ES-I3 (cell line): ENCODE data around the gene BACH2.
"Not testable (repeated sequence)": the region's sequence is repeated elsewhere in the genome, so short reads cannot be mapped to it uniquely, and the experiment has no call there.

Source experiments
- H3K36me3 ChIP-seq: 2 replicates; pipeline ENCODE4 v1.6.1; 2013; ENCODE audit warnings: mild to moderate bottlenecking, low read length, control low read depth, moderate library complexity; ENCODE audit not compliant: insufficient read depth
- H3K4me1 ChIP-seq: 2 replicates; pipeline ENCODE4 v1.6.1; 2013; ENCODE audit warnings: mild to moderate bottlenecking, control low read depth, low read length; ENCODE audit not compliant: insufficient read depth
- H3K9ac ChIP-seq: 2 replicates; pipeline ENCODE4 v1.6.1; 2013; ENCODE audit warnings: low read depth, mild to moderate bottlenecking, low read length, moderate library complexity
- H3K9me3 ChIP-seq: 2 replicates; pipeline ENCODE4 v1.6.1; 2013; ENCODE audit warnings: mild to moderate bottlenecking, low read length, moderate library complexity; ENCODE audit not compliant: control insufficient read depth, insufficient read depth

The BACH2 gene

GRCh38 chr6:90294614-90294988 is 2.0 kb downstream of the BACH2 start:
- no peaks in the 10 kb centered on the region for H3K36me3 ChIP-seq
- peak overlapping the region; percentile 76; the same call in 1 of the 2 replicates for H3K9ac ChIP-seq
- H3K9me3 ChIP-seq = no peaks in the 10 kb centered on the region
- peaks cover 12% of the 10 kb centered on the region; the same call in 1 of the 2 replicates for H3K4me1 ChIP-seq

DNA sequence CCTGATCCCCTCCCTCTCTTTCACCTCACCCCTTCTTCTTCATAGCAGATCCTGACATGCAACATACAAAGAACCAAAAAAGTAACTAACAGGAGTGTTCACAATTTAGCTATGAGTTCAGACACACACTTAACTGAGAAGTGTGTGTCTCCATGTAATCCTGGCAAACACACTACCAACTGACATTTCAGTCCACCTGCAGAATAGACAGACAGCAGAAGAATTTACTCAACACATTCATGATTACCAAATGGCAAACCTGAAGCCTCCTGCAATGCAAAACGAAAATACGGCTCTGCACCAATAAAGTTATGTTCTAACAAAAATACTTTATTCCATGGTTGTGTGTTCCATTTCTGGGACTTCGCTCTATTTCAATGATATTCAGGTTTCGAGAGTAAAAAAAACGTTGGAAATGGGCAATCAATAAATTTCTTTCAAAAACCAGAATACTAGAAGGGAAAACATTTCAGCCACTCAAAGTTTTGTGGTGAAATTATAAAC is 2.6 kb downstream of the BACH2 start:
- H3K9ac ChIP-seq = no peak overlapping the region; the same call in 1 of the 2 replicates
- no peaks in the 10 kb centered on the region for H3K9me3 ChIP-seq
- peaks cover 12% of the 10 kb centered on the region; the same call in 1 of the 2 replicates for H3K4me1 ChIP-seq
- no peaks in the 10 kb centered on the region for H3K36me3 ChIP-seq

DNA sequence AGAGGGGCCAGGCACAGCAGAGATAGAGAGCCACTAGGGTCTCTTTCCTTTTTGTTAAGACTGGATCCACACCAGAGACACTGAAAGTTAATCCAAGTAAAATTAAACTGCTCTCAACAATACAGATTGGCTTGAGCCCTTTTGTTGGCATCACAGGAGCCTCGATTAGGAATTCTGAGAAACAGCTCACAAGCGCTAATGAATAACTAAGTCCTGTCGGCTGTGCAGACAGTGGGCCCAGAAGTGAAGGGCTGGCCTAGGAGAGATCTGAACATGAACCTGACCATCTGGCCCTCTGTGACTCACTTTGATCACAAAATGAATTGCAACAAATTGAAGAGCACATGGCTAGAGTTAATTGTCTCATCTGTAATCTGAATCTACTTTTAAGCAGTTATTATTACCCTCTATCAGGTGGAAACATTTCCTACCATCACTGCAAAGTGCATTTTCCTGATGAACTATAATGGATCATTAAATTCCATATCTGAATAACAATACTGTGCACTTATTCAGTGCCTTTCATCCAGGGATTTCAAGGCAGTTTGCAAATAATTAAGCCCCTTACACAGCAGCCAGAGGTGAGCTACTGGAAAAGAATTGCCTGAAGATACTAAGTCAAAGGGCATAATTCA is 3.2 kb downstream of the BACH2 start:
- no peaks in the 10 kb centered on the region for H3K36me3 ChIP-seq
- no peak overlapping the region for H3K9ac ChIP-seq
- H3K9me3 ChIP-seq = no peaks in the 10 kb centered on the region
- peaks cover 12% of the 10 kb centered on the region; the same call in 1 of the 2 replicates for H3K4me1 ChIP-seq

GRCh38 chr6:90291565-90291964 is 5.1 kb downstream of the BACH2 start:
- H3K36me3 ChIP-seq = no peaks in the 10 kb centered on the region
- no peak overlapping the region for H3K9ac ChIP-seq

DNA sequence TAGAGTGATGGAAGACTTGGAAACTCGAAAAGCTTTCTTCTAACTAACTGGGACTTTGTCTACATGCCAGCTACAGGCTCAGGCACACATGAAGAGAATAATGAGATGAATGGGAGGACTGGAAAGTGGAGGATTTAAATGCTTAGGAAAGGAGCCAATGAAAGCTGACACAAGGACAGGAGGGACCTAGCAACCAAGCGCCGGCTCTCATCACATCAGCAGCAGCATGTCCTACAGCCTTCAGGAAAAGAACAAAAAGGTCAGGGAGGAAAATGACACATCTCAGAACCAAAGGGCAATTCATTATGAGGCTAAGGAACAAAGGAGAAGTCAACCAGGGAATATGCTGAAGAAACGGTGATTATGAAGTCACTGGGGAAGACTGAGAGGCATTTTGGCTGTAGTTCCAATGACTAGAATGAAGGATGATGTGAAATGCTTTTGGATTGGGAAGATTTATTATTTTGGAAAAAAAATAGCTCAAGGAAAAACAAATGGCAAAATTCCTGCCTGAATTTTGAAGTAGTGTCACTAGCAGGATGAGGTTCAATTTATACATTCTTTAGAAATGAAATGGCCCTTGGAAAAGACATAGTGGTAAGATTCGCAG is 5.7 kb downstream of the BACH2 start:
- H3K9me3 ChIP-seq = no peaks in the 10 kb centered on the region
- peaks cover 15% of the 10 kb centered on the region; the same call in 1 of the 2 replicates for H3K4me1 ChIP-seq
- H3K9ac ChIP-seq = no peak overlapping the region
- no peaks in the 10 kb centered on the region for H3K36me3 ChIP-seq

More at GRCh38 chr6:90291565-90291964, 5.1 kb downstream of the BACH2 start:
- peaks cover 12% of the 10 kb centered on the region; the same call in 1 of the 2 replicates for H3K4me1 ChIP-seq
- no peaks in the 10 kb centered on the region for H3K9me3 ChIP-seq

DNA sequence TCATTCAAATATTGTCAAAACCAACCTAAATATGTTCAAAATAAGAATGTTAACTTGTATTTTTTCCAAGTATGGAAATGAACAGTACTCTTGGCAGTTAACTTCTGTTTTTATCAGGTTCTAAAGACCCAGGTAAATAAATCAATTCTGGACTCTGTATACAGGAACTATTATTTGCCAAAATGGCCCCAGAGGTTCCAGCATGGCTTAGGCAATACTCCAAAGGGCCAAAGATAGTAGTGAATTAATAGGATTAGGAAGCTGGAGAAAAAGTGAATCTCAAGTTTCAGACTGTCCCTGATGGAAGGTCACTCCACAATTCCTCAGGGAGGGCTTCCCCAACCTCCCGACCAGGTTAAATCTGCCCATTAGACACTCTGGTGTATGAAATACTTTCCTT is 6.7 kb downstream of the BACH2 start:
- H3K9ac ChIP-seq = no peak overlapping the region
- H3K9me3 ChIP-seq = no peaks in the 10 kb centered on the region
- H3K4me1 ChIP-seq = peaks cover 26% of the 10 kb centered on the region
- no peaks in the 10 kb centered on the region for H3K36me3 ChIP-seq

GRCh38 chr6:90288404-90288803 is 8.2 kb downstream of the BACH2 start:
- Histone ChIP-seq H3K9ac (no peak overlapping the region), H3K4me1 (peaks cover 34% of the 10 kb centered on the region), H3K36me3 (no peaks in the 10 kb centered on the region), H3K9me3 (no peaks in the 10 kb centered on the region)

DNA sequence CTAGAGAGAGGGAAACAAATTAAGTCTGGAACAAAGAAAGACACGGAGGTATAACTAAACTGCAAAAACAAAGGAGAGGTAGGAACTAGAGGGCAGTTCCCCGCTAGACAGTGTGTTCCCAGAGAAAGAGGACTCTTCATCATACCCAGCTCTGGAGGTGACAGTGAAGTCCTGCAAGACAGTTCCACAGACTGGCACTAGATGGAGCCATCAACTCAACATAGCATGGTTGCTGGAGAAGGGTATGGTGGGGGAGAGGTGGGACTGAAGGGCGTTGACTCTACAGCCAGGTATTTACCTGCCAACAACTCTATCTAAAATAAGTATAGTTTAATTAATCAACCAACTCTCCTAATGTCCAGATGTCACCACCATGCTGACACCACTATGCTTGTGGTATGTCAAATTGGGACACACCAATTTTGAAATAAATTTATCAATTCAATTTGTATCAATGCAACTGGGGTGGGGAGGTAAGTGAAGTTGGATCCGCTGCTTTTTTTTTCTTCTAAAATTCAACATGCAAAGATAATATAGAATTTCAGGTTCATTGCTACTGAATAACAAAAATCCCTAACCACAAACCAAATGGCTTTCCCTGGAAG is 9.7 kb downstream of the BACH2 start:
- Histone ChIP-seq H3K9me3 (no peaks in the 10 kb centered on the region), H3K36me3 (no peaks in the 10 kb centered on the region), H3K4me1 (peaks cover 34% of the 10 kb centered on the region), H3K9ac (no peak overlapping the region)

- H3K9ac ChIP-seq = no peak overlapping the region
- H3K4me1 ChIP-seq = peaks cover 34% of the 10 kb centered on the region
- no peaks in the 10 kb centered on the region for H3K9me3 ChIP-seq
- no peaks in the 10 kb centered on the region for H3K36me3 ChIP-seq
Measured at GRCh38 chr6:90285611-90286381, 10.8 kb downstream of the BACH2 start.

DNA sequence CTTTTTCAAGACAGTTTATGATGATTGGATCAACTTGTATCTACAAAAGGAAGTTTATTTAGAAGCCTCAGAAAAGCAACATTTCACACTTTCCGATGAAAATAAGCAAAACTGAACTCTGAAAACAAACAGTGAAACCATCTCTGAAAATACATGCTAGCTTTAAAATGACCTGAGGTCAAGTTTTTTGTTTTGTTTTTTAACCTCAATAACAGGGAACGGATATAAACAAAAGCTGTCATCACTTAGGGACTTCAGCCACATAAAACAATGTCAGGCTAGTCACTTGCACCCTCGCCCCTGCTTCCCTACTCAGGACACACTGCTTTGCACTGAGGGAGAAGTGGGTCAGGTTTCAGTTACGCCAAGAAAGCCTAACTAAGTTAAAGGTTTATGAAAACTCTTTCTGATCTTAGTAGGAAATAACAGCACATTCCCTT is 11.6 kb downstream of the BACH2 start:
- Histone ChIP-seq H3K36me3 (no peaks in the 10 kb centered on the region), H3K9ac (0 out of 2 replicates have a peak overlapping the region, but pooled peaks have one; percentile 2), H3K4me1 (peaks cover 34% of the 10 kb centered on the region), H3K9me3 (no peaks in the 10 kb centered on the region)

GRCh38 chr6:90284236-90285041 is 12.2 kb downstream of the BACH2 start:
- H3K9me3 ChIP-seq = no peaks in the 10 kb centered on the region
- H3K4me1 ChIP-seq = peaks cover 34% of the 10 kb centered on the region
- H3K9ac ChIP-seq = peak overlapping the region; percentile 2; the same call in 1 of the 2 replicates
- no peaks in the 10 kb centered on the region for H3K36me3 ChIP-seq

DNA sequence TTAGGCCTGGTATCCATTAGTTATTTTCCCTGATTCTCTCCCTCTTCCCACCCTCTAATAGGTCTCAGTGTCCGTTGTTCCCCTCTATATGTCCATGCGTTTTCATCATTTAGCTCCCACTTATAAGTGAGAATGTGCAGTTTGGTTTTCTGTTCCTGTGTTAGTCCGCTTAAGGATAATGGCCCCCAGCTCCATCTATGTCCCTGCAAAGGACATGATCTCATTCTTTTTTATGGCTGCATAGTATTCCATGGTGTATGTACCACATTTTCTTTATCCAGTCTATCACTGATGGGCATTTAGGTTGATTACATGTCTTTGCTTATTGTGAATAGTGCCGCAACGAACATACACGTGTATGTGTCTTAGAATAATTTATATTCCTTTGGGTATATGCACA is 14.4 kb downstream of the BACH2 start:
- peaks cover 23% of the 10 kb centered on the region for H3K4me1 ChIP-seq
- not testable (repeated sequence) for H3K9me3 ChIP-seq, H3K36me3 ChIP-seq, H3K9ac ChIP-seq

- H3K4me1 ChIP-seq = no peaks in the 10 kb centered on the region
- no peak overlapping the region for H3K9ac ChIP-seq
- H3K9me3 ChIP-seq = no peaks in the 10 kb centered on the region
- no peaks in the 10 kb centered on the region for H3K36me3 ChIP-seq
Measured at GRCh38 chr6:90278129-90278528, 18.5 kb downstream of the BACH2 start.
